ENCODE data around the gene POTEB2.
"Not testable (repeated sequence)": the region's sequence is repeated elsewhere in the genome, so short reads cannot be mapped to it uniquely, and the experiment has no call there.

DNA sequence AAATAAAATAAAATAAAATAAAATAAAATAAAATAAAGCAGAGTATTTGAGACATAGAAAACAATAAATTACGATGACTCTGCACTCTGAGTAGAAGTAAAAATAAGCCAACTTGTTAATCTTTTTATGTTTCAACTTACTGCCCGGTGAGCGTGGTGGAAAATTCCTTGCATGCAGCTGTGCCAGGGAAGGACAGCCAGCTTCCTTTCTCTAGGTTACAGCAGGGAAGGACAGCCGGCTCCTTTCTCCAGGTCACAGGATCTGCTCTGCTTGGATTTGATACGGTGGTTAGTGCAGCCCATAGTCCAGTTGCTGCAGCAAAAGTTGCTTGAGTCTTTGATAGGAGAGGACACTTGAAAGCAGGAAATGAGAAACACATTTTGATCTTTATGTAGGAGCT, 13.8 kb upstream of the POTEB2 start:
- TF ChIP-seq, protein P1, sequence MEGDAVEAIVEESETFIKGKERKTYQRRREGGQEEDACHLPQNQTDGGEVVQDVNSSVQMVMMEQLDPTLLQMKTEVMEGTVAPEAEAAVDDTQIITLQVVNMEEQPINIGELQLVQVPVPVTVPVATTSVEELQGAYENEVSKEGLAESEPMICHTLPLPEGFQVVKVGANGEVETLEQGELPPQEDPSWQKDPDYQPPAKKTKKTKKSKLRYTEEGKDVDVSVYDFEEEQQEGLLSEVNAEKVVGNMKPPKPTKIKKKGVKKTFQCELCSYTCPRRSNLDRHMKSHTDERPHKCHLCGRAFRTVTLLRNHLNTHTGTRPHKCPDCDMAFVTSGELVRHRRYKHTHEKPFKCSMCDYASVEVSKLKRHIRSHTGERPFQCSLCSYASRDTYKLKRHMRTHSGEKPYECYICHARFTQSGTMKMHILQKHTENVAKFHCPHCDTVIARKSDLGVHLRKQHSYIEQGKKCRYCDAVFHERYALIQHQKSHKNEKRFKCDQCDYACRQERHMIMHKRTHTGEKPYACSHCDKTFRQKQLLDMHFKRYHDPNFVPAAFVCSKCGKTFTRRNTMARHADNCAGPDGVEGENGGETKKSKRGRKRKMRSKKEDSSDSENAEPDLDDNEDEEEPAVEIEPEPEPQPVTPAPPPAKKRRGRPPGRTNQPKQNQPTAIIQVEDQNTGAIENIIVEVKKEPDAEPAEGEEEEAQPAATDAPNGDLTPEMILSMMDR (IDR thresholded peaks at IDR 0.05): not testable (repeated sequence)
- not testable (repeated sequence) for TF ChIP-seq POLR2A (IDR thresholded peaks at IDR 0.05); POLR2AphosphoS5 (IDR thresholded peaks at IDR 0.05; ENCODE audit: insufficient read depth in 1 of 2, low read depth in 1 of 2)

Data from vagina (tissue), 2 donors.